GM19240 (cell line): ENCODE data around the gene DLG2.
"Not testable (repeated sequence)": the region's sequence is repeated elsewhere in the genome, so short reads cannot be mapped to it uniquely, and the experiment has no call there.

Experiments used
- DNase-seq: peaks from one replicate; pipeline ENCODE4 v3.0.0; 2011; ENCODE audit warnings: low spot score; ENCODE audit not compliant: insufficient read length

DLG2 gene

DNA sequence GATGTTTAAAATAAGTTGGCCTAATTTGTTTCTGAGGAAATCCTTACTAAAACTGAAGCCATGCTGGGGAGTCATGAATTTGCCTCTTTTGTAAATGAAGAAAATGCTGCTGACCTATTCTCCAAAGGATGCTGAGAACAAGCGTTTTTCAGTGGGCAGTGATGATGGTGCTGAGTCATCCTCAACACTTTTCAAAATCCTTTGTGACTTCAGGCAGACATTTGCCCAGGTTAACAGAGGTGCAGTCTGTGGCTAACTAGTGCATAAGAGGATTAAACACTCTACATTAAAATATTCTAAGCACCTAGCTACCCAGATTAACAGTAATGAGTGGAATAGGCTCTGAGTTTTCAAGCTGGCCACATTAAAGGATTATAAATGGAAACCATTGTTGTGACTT, 509.0 kb downstream of the DLG2 start:
- no peak for DNase-seq

DNA sequence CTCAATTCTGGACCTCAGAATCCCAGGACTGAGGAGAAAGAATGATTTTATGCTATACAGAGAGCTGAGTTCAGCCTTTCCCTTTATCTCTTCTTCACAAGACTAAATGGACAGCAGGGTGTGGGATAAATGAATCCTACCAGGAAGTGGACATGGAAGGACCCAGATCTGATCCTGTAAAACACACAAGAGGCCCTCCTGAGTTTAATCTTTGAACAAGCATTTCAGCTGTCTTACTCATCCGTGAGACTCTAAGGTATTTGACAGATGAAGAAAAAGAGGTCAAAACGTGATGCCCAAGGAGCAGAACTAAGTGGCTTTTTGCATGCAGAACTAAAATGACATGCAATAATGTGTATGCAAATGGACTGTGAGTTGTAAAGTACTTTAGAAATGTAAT, 511.3 kb downstream of the DLG2 start:
- DNase-seq: no peak

DNA sequence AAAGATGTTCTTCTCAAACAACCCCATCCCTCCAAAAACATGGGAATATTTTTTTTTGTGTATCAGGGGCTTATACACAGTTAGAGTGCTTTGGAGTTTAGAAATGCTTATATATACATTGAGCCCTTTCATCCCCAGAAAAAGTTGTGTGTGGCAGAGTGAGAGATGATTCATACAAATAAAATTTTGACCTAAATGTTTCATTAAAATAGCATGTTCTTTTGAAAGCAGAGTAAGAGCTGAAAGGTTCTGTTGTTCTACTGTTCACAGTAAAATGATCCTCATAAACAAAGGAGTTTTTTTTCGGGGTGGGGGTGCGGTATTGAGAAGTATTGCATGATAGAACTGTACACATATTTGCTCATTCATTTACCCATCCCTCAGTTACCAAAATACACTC, 512.4 kb downstream of the DLG2 start:
- no peak for DNase-seq

DNA sequence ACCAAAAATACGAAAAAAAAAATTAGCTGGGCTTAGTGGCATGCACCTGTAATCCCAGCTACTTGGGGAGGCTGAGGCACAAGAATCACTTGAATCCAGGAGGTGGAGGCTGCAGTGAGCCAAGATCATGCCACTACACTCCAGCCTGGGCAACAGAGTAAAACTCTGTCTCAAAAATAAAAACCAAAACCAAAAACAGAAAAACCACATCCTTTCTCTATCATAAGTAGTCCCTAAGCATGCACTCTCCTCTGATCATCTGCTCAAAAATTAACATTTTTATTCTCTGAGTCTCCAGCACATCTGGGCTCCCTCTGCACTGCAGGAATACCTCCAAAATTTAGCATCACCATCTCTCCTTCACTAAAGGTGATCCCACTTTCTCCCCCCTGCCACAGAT, 516.9 kb downstream of the DLG2 start:
- DNase-seq: not testable (repeated sequence)

DNA sequence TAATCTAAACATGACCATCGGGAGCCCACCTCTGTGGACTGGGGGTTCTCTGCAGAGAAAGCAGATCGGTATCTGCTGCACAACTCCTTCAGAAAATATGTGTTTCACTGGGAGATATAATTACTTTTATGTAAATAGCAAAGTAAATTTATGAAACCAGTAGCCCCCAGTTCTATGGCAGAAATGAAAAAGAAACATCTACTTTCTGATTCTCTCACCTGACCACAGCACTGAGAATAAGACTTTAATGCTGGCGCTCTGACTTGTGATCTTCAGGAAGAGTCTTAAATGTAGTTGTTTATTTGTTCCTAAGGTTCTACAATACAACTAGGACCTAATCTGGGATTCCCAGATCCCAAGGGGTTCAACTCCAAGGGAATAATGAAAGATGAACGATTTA, 518.0 kb downstream of the DLG2 start:
- no peak for DNase-seq

DNA sequence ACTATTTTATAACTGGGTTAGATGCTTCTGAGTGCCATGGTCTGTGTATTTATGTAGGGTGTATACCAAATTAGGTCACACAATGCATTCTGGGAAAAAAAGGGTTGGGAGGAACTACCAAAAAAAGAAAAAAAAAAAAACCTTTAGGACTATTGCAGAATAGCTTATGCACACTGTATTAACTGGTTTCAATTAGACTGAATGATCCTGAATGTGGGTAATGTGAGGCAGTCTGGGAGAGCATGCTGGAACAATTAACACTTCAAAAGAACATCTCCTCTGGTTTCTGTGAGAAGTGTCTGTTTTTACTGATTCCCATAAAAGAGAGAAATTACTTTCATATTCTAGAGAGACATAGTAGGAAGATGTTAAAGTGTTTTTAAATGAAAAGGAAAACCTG, 521.3 kb downstream of the DLG2 start:
- no peak for DNase-seq

DNA sequence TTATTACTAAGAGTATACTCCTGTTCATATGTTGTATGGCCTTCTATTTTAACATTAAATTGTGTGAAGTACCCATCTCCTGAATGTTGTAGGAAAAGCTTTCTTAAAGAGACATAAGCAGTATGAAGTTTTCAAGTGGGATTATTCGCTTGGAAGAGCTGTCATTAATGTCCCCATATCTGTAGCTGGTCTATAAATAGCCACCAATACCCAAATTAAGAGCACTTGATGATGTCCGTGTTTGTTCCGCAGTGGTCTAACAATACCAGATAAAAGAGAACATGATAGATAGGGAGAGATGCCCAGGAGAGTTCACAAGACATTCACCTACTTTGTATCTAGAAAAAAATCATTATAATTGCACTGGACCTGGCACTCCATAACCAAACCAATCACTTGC, 527.6 kb downstream of the DLG2 start:
- DNase-seq: no peak

DNA sequence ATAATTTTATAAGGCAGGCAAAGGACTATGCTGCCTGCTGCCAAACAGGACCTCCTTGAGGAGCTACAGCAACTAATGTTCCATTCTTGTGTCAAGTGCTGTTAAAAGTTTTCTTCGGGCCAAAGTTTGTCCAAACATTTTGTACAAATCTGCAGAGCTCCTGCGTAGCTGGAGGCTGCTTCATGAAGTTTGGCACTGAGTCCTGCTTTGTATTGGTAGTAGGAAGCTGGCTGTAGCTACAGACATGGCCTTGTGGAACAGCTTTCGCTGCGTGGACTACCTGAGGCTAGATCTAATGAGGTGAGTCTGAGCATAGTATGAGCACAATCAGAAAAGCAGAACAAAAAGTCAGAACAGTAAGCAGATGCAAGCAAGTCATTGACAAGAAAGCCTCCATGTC, 528.1 kb downstream of the DLG2 start:
- no peak for DNase-seq

DNA sequence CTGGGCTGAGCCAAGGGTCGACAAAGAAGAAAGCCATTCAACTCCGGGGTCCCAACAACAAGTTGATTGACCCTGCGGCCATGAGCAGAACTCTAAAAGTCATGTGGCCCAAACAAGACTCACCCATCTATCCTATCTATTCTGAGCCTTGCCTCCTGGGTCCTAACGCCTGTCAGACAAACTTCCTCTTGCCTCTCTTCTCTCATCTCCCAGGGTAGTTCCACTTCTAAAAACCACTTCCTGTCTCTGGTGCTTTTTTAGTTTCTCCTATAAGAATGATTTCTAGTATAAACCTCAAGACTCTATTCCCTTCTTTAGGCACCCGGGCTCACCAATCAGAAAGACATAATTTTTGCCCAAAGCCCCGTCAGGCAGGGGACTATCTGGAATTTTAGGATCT, 530.2 kb downstream of the DLG2 start:
- no peak for DNase-seq

DNA sequence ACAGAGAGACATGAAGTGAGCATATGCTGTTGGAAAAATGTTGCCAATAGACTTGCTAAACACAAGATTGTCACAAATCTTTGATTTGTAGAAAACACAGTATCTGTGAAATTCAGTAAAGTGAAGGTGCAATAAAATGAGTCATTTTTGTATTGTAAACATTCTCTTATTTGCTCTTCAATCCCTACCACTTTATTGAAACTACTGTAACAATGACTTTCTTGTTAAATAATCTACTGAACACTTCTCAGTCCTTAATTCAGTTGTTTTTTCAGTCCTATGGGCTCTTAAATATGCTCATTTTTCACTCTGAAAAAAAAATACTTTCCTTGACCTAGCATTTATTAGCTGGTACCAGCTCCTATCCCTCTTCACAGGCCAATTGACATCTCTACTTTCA, 531.9 kb downstream of the DLG2 start:
- DNase-seq: no peak

DNA sequence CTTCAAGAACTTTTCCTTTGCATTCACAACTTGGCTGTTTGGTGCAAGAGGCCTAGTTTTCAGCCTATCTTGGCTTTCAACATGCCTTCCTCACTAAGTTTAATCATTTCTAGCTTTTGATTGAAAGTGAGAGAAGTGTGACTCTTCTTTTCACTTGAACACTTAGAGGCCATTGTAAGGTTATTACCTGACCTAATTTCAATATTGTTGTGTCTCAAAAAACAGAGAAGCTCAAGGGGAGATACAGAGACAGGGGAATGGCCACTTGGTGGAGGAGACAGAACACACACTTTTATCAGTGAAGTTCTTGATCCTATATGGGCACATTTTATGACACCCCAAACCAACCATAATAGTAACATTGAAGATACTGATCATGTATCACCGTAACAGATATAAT, 532.3 kb downstream of the DLG2 start:
- no peak for DNase-seq

DNA sequence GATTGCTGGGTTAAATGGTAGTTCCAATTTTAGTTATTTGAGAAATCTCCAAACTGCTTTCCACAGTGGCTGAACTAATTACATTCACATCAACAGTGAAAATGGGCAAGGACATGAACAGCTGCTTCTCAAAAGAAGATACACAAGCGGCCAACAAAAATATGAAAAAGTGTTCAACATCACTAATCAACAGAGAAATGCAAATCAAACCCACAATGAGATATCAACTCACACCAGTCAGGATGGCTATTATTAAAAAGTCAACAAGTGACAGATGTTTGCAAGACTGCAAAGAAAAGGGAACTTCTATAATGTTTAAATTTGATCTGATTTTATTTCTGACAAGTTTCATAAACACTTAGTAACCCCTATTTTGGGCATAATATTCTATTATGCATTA, 537.5 kb downstream of the DLG2 start:
- no peak for DNase-seq

DNA sequence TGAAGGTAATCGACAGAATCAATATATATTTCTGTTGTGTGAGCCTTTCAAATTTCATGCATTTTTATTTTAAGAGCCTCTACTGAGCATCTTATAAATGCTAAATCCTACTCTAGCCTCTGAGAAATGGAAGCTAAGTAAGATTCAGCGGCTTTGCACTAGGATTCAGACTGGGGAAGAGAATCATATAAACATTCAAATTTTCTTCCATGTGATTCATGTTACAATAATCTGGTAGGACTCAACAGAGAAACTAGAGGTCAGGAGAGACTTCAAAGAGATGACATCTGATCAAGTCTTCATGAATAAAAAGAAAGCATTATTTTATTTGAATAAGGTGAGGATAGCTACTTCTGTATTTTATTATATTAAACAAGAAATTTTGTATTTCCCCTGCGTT, 538.9 kb downstream of the DLG2 start:
- DNase-seq: no peak

DNA sequence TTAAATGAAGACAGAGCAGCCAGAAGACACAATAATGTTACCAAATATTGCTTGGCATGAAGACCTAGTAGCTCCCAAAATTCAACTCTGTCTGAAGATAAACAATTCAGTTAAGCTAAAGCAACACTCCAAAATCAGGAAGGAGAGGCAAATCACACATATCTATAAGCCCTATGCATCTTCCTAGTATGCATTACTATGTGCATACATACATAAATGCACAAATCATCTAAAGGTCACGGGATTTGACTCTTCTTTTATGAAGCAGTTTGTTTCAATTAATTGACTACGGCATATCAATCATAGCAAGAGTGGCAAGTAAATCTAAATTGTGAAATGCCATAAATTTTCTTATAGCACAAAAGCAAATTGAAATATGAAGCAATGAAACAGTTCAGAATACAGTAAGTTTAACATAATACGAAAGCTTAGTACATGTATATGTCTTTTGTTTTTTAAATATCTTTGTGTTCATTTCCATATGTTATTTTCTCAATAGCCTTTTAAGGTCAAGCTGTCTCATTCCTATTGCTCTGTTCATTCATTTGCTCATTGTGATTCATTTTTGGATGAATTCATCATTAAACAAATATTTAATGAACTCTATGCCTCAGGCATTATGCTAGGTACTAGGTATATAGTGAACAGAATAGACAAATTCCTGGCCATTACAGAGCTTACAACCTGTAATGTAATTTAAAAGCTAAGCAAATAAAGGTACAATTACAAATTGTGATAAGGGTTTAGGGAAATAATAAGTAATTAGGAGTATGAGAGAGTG, 540.5 kb downstream of the DLG2 start:
- no peak for DNase-seq

DNA sequence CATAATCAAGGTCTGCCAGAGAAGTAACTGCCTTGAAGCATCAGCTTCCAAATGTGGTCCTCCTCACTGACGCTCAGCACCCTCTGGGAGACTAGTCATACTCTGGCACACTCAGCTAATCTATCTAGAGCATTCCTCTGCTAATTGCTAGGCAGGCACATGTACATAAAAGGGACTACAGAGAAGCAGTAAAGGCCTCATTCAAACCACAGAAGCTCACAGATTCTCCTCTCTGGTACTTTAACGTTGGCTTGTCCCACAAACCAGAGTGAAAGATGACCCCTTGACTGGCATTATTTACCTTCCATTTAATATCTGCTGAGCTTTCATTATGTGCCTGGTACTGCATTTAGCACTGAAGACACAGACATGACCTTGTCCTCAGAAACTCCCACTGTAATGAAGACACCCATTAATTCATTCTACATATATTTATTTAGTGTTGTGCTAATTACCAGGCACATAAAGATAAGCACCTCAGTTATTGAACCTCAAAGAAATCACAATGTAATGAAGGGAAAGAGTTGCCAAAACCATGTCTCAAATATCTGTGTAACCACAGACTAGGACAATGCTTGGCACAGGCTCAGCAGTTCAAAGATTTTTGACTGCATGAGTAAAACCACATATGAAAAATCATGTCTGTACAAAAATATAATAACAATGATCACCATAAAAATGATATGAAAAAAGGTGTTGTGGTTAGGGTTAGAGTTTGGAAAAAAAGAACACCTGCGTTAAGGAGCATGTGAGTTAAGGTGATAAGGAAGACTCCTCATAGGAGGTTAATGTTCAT, 550.4 kb downstream of the DLG2 start:
- no peak for DNase-seq

DNA sequence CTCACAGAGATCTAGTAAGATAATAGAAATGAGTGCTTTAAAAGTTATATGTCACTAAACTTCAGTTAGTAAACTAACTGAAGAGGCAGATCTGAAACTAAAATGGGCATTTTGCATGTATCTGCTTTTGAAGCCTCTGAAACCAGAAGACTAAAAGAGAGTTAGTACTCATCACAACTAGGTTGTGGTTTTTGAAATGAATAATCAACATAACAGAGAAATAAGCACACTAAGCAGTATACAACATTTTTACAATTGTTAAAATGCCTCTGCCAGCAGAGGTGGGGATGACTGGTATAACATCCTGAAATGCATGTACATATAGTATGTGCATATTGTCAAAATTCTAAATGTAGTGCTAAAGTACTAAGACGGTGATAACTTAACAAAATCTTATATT, 564.5 kb downstream of the DLG2 start:
- DNase-seq: peak; percentile 8

DNA sequence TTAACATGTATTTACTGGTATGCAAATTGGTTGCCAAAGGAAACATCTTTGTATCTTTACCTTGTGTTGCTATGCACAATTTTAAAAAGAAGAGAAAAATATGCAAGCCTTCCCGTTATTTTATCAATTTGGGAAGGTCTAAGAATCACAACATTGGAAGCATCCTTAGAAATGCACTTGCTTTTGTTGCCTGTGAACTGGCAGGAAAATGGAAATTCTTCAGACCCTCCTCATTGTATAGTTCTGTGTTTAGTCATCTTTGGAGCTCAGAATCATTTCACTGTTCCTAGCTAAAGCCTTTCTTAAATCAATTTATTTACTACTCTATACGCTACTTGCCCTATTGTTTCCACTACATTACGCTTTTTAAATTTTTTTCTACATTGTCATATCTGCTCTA, 574.5 kb downstream of the DLG2 start:
- DNase-seq: no peak

DNA sequence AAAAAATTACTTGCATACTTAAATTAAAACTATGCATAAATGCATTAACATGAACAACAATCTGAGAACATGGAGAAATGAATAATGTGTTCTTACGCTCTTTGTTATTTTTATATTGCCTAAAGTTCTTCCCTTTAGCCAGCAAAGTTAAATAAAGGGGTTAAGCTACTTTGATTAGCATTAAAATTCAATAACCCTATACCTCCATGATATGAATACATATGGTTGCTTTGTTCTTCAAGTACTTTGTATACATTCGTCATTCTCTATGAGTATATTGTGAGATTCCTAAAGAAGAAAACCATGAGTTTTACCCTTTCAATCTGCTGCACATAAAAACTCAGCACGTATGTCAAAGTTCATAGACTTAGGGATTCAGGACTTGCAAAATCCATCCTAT, 578.3 kb downstream of the DLG2 start:
- no peak for DNase-seq

DNA sequence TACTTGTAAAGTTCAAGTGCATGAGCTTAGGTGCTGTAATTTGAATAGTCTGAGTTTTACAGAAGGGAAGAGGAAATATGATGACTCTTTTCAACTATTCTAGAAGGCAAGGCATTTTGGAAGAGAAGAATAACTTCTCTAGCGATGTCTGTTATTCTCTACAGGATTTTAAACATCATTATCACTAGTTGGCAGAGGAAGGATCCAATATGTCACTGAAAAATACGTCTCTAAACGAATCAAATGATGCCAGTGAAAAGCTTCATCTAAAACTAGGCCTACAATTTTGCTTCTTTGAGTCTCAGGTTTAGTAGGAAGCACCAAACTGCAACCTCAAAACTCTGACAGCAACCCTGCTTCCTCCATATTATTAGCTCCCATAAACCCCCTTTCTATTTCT, 581.4 kb downstream of the DLG2 start:
- DNase-seq: no peak

DNA sequence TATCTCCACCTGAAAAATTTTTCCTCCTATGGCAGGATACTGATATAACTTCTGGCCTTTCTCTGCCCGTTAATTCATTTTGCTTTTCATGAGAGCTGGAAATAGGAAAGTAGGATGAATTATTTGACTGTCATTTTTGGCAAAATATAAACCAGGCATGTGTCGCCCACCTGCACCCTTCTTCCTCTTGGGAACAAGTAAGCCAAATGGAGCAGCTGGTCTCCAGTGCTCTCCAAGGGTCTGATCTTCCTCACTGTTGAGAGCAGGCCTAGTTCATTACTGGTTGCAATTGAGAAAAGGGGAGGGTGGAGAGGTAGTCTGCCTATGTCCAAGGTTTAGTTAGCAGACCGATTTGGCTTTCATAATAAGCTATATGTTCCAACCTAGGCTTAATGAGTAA, 582.2 kb downstream of the DLG2 start:
- no peak for DNase-seq

DNA sequence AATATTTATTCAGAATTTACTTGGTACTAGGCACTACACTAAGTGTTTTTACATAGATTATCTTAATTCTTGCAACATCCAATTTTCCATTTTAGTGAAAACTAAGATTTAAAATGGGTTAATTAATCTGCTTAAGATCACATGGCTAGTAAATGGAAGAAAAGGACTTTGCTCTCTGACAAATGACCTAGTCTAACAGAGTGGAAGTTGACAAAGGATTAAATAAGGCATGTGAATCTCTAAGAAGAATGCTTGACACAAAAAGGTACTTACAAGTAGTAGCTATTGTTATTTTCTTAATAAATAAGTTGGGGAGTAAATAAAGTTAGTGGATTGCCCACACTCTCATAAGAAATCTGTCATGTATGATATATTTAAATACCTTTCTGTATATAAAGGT, 584.8 kb downstream of the DLG2 start:
- no peak for DNase-seq

DNA sequence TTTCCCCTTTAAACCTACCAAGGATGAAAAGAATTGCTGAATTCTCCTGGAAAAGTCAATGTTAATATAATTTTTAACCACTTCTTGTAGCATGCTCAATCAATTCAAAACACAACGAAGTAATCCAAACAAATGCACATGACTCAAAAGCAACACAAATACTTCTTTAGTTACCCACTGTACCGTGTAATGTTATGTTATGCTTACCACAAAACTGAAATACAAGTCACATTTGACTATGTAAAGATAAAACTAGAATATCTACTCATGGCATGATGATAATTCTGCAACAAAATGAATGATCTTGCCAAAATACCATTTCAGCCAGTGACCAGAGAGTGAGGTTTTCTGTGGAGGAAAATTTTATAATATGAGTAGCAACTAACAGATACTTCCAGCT, 587.0 kb downstream of the DLG2 start:
- no peak for DNase-seq

DNA sequence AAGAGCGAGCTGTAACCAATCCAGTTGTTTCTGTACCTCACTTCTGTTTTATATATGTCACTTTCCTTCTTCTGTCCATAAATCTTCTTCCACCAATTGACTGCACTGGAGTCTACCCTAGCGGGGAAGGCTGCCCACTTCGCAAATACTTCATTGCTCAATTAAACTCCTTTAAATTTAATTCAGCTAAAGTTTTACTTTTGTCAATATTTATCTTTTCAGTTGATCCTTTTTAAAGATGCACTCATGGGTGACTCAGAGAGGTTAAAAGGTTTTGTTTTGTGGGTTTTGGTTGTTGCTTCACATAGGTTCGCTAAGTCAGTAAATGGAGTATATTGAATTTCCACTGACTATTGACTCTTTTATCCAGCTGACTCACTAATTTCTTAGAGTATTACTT, 597.2 kb downstream of the DLG2 start:
- DNase-seq: no peak
